ENCODE results near the gene LRIF1. TPM values are rescaled to one million over a fixed set of nuclear protein-coding genes. Genes with fewer than 3 reads are reported as not detected.

Gene LRIF1
- total and polyA plus RNA-seq, 2 of the 4 experiments (the other 2 are of a cell fraction) = 5.4 to 6.8 TPM

DNA sequence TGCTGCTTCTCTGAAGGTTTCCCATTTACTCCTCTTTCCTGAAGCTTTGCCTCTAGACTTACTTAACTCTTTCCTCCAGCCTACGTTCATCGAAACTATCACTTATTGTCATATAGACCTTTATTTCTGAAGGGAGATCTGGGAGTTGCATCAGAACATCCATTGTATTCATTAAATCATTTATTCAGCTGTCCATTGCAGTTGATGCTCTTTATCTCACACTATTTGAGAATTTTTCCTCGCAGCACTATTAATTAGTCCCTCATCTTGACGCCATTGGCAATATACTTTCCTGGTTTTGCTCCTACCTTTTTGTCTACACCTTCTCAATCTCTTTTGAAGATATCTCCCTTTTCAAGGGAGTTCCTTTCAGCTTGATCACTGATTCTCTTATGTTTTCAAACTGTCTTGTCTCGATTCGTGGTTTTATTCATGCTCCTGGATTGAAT lies 757 bp upstream of the LRIF1 start:
- H4K5ac ChIP-seq (ENCODE audit: low read depth, low read length) = peak overlapping the region; percentile 65; the same call in 1 of the 2 replicates
- peak overlapping the region; percentile 30; the same call in 1 of the 2 replicates for H3K14ac ChIP-seq (replicated peaks; ENCODE audit: low read depth, low read length)
- TF ChIP-seq RAD21 (IDR thresholded peaks at IDR 0.05; ENCODE audit: low read length) (no peak), NFE2L2 (IDR thresholded peaks at IDR 0.05; ENCODE audit: low read depth, low read length) (no peak), SMC3 (IDR thresholded peaks at IDR 0.05; ENCODE audit: low read depth, low read length) (no peak), MAZ (IDR thresholded peaks at IDR 0.05; ENCODE audit: borderline replicate concordance, low read depth, low read length) (no peak), POLR2A (IDR thresholded peaks at IDR 0.05; ENCODE audit: low read depth, low read length) (no peak), MXI1 (IDR thresholded peaks at IDR 0.05; ENCODE audit: borderline replicate concordance, low read depth, low read length) (no peak), CHD1 (IDR thresholded peaks at IDR 0.05; ENCODE audit: low read depth, low read length) (no peak), RCOR1 (IDR thresholded peaks at IDR 0.05; ENCODE audit: insufficient replicate concordance, low read length) (no peak), BHLHE40 (IDR thresholded peaks at IDR 0.05; ENCODE audit: low read depth, low read length) (no peak), MAFK (IDR thresholded peaks at IDR 0.05; ENCODE audit: low read depth, low read length) (no peak), RFX5 (IDR thresholded peaks at IDR 0.05; ENCODE audit: low read depth, low read length) (no peak), CEBPB (IDR thresholded peaks at IDR 0.05; ENCODE audit: low read depth, low read length) (no peak), FOS (IDR thresholded peaks at IDR 0.05; ENCODE audit: low read depth, low read length) (no peak)
- TF ChIP-seq, protein P1, sequence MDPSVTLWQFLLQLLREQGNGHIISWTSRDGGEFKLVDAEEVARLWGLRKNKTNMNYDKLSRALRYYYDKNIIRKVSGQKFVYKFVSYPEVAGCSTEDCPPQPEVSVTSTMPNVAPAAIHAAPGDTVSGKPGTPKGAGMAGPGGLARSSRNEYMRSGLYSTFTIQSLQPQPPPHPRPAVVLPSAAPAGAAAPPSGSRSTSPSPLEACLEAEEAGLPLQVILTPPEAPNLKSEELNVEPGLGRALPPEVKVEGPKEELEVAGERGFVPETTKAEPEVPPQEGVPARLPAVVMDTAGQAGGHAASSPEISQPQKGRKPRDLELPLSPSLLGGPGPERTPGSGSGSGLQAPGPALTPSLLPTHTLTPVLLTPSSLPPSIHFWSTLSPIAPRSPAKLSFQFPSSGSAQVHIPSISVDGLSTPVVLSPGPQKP (IDR thresholded peaks at IDR 0.05; ENCODE audit: borderline replicate concordance, low read depth, low read length) = no peak
- TF ChIP-seq, protein P2, sequence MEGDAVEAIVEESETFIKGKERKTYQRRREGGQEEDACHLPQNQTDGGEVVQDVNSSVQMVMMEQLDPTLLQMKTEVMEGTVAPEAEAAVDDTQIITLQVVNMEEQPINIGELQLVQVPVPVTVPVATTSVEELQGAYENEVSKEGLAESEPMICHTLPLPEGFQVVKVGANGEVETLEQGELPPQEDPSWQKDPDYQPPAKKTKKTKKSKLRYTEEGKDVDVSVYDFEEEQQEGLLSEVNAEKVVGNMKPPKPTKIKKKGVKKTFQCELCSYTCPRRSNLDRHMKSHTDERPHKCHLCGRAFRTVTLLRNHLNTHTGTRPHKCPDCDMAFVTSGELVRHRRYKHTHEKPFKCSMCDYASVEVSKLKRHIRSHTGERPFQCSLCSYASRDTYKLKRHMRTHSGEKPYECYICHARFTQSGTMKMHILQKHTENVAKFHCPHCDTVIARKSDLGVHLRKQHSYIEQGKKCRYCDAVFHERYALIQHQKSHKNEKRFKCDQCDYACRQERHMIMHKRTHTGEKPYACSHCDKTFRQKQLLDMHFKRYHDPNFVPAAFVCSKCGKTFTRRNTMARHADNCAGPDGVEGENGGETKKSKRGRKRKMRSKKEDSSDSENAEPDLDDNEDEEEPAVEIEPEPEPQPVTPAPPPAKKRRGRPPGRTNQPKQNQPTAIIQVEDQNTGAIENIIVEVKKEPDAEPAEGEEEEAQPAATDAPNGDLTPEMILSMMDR (conservative IDR thresholded peaks at IDR 0.05; ENCODE audit: low read depth, low read length) = no peak
- TF ChIP-seq, protein P3, sequence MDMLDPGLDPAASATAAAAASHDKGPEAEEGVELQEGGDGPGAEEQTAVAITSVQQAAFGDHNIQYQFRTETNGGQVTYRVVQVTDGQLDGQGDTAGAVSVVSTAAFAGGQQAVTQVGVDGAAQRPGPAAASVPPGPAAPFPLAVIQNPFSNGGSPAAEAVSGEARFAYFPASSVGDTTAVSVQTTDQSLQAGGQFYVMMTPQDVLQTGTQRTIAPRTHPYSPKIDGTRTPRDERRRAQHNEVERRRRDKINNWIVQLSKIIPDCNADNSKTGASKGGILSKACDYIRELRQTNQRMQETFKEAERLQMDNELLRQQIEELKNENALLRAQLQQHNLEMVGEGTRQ (IDR thresholded peaks at IDR 0.05; ENCODE audit: low read depth, low read length) = no peak
- peak overlapping the region; percentile 38; the same call in 1 of the 2 replicates for H3K4me2 ChIP-seq (ENCODE audit: low read depth, low read length)
- peak overlapping the region; percentile 21; the same call in 1 of the 2 replicates for H3K4ac ChIP-seq (ENCODE audit: low read depth, low read length)
- no peak for ATAC-seq (ENCODE audit: low read depth)
- no peaks in the 10 kb centered on the region for H3K9me3 ChIP-seq (ENCODE audit: control insufficient read depth, insufficient read depth, low read length)
- H2BK5ac ChIP-seq (ENCODE audit: low read depth, low read length, poor library complexity, severe bottlenecking) = peak overlapping the region; percentile 18
- peak overlapping the region; percentile 24; the same call in 1 of the 2 replicates for H3K27ac ChIP-seq (ENCODE audit: insufficient read depth, low read length)
- H2BK120ac ChIP-seq (ENCODE audit: low read depth, low read length) = no peak overlapping the region
- no peak overlapping the region for H2BK20ac ChIP-seq (ENCODE audit: low read depth, low read length)
- no peaks in the 10 kb centered on the region for H3K9me1 ChIP-seq (ENCODE audit: insufficient read depth, low read length)
- DNase-seq = no peak
- ChIA-PET CTCF (interaction anchor here (1.0 to 1.1 kb wide), 2 partner anchors 12 to 28 kb away, joined by 3 to 4 read pairs; no protein-coding TSS in a partner anchor), POLR2A (ENCODE audit: unreplicated experiment) (interaction anchor here (0.5 kb wide), 1 partner anchor 13 kb away, joined by 3 read pairs; no protein-coding TSS in a partner anchor)
- H2AK9ac ChIP-seq (replicated peaks; ENCODE audit: low read depth, low read length, poor library complexity) = no peak overlapping the region
- no peaks in the 10 kb centered on the region for H4K20me1 ChIP-seq (ENCODE audit: insufficient read depth, low read length)
- H2AFZ ChIP-seq (replicated peaks; ENCODE audit: low read length, poor library complexity) = peak overlapping the region; percentile 95
- no peak overlapping the region for H3K23ac ChIP-seq (ENCODE audit: low read depth, low read length)
- H3K27me3 ChIP-seq (ENCODE audit: control insufficient read depth, insufficient read depth, low read length) = no peaks in the 10 kb centered on the region
- peaks cover 0 to 4% of the 10 kb centered on the region in 2 experiments; a peak in 1 of 4 replicates for H3K79me1 ChIP-seq (ENCODE audit: low read depth in 1 of 2, low read length in 2 of 2)
- in situ Hi-C loops (cut with MboI; ENCODE audit: low sequenced_read_pairs) = no loop called here
- TSS peak; percentile 92 for BruUV-seq (replicated peaks)
- H4K91ac ChIP-seq (ENCODE audit: insufficient read depth, low read depth, low read length) = no peak overlapping the region
- H2AK5ac ChIP-seq (ENCODE audit: low read depth, low read length) = no peak overlapping the region
- no peak overlapping the region for H3K56ac ChIP-seq (ENCODE audit: extremely low read depth, insufficient read depth, low read length)
- no peak overlapping the region for H3K18ac ChIP-seq (ENCODE audit: low read depth, low read length)
- WGBS, 2 experiments (ENCODE audit: extremely low coverage in 2 of 2, insufficient read length in 1 of 2) = 30% methylated on average over 2 of the region's 6 CpGs; no CpG with 5 or more reads in 1 of the 2 experiments
- no peaks in the 10 kb centered on the region for H3K36me3 ChIP-seq (ENCODE audit: control insufficient read depth, insufficient read depth, low read length)
- peak overlapping the region; percentile 88 to 90 for H4K8ac ChIP-seq (ENCODE audit: low read depth in 2 of 2, low read length in 2 of 2)
- peak overlapping the region; percentile 58 for H3K4me3 ChIP-seq (ENCODE audit: insufficient read depth, low read depth, low read length)
- H3K9ac ChIP-seq (ENCODE audit: low read depth, low read length) = no peak overlapping the region
- H3K4me1 ChIP-seq (ENCODE audit: control insufficient read depth, insufficient read depth, low read length) = no peaks in the 10 kb centered on the region
- no peak overlapping the region for H2BK15ac ChIP-seq (ENCODE audit: low read depth, low read length)
- dilution Hi-C loops (cut with HindIII; ENCODE audit: low sequenced_read_pairs, unreplicated experiment) = no loop called here
- intact Hi-C loops (cut with micrococcal nuclease) = no loop called here
